ENCODE data around the gene BBS2. TPM values are rescaled to one million over a fixed set of nuclear protein-coding genes. Genes with fewer than 3 reads are reported as not detected.

Gene BBS2
- total and polyA plus RNA-seq, 11 donors: 12.2 to 76.2 (median 43.1) TPM

DNA sequence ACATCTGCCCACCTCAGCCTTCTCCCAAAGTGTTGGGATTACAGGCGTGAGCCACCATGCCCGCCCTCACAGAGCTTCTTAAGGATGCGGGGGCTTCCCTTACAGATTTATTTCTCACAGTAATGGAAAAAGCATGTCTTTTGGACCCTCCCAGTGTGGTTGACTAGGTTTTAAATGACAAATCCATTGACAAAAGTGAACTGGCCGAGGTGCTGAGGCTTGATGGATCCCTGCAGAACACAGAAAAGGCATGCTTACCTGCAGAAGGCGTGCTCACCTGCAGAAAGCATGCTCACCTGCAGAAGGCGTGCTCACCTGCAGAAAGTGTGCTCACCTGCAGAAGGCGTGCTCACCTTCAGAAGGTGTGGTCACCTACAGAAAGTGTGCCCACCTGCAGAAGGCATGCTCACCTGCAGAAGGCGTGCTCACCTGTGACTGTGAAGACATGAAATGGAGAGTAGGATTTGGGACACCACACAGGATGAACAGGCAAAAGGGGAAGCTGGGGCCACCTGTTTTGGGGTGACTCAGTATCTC lies 15.1 kb upstream of the BBS2 start:
- ATAC-seq (no peak), DNase-seq (no peak)
- intact Hi-C loops (cut with DNase I): no loop called here
- no peak for TF ChIP-seq POLR2A (IDR thresholded peaks at IDR 0.05)
- TF ChIP-seq, protein P1, sequence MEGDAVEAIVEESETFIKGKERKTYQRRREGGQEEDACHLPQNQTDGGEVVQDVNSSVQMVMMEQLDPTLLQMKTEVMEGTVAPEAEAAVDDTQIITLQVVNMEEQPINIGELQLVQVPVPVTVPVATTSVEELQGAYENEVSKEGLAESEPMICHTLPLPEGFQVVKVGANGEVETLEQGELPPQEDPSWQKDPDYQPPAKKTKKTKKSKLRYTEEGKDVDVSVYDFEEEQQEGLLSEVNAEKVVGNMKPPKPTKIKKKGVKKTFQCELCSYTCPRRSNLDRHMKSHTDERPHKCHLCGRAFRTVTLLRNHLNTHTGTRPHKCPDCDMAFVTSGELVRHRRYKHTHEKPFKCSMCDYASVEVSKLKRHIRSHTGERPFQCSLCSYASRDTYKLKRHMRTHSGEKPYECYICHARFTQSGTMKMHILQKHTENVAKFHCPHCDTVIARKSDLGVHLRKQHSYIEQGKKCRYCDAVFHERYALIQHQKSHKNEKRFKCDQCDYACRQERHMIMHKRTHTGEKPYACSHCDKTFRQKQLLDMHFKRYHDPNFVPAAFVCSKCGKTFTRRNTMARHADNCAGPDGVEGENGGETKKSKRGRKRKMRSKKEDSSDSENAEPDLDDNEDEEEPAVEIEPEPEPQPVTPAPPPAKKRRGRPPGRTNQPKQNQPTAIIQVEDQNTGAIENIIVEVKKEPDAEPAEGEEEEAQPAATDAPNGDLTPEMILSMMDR (IDR thresholded peaks at IDR 0.05): no peak
- no peak overlapping the region for H3K4me3 ChIP-seq
- no peaks in the 10 kb centered on the region for H3K36me3 ChIP-seq
- WGBS, 4 donors: 79 to 87% (median 84%) methylated on average over 8 of the region's 8 CpGs
- H3K9me3 ChIP-seq: no peaks in the 10 kb centered on the region
- H3K27ac ChIP-seq: no peak overlapping the region
- H3K27me3 ChIP-seq: peaks cover 0 to 31% (median 4%) of the 10 kb centered on the region in 9 donors
- no peaks in the 10 kb centered on the region for H3K4me1 ChIP-seq

DNA sequence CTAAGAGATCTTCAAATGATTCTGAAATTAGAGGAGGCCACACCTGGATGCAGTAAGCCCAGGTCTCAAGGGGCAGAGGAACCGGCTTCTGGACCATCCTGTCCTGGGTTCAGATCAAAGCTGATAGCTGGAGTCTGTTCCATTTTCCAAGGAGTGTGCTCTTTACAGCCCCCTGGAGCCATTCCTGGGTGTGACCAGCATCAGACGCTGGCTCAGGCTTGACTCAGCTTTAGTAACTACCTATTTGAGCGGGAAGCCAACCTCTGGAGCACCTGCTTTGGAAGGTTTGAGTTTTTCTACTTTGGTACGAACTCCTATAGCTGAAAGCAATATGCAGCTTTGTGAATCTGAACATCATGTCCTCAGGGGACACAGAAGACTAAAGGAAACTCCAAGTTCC lies 12.9 kb upstream of the BBS2 start:
- WGBS, 4 donors: 69 to 87% (median 70%) methylated on average over 3 to 4 of the region's 4 CpGs
- ATAC-seq (no peak), DNase-seq (no peak)
- peaks cover 0 to 23% (median 4%) of the 10 kb centered on the region in 9 donors for H3K27me3 ChIP-seq
- no peak overlapping the region for H3K27ac ChIP-seq
- H3K4me1 ChIP-seq: no peaks in the 10 kb centered on the region
- no peaks in the 10 kb centered on the region for H3K9me3 ChIP-seq
- TF ChIP-seq, protein P1 (IDR thresholded peaks at IDR 0.05): no peak
- no peak for TF ChIP-seq POLR2A (IDR thresholded peaks at IDR 0.05)
- H3K36me3 ChIP-seq: no peaks in the 10 kb centered on the region
- no peak overlapping the region for H3K4me3 ChIP-seq
- intact Hi-C loops (cut with DNase I): no loop called here

DNA sequence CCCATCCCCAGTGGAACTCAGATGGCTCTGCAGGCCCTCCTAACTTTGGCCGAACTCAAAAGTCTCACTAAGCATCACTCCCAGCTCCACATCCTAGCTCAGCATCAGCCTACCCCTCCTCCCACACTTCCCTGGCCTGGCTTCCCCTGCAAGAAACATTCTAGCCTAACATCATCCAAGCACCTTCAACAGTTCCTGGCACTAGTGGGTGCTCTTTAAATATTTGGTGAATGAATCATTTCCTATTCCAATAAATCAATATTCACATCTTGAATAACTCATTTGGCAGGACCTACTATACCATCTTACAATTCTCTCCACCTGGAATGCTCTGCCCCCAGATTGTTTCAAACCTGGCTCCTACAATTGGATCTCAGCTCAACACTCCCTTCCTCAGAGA lies 11.0 kb upstream of the BBS2 start:
- peaks cover 0 to 13% (median 4%) of the 10 kb centered on the region in 9 donors for H3K27me3 ChIP-seq
- DNase-seq (no peak), ATAC-seq (no peak)
- intact Hi-C loops (cut with DNase I): no loop called here
- no peak overlapping the region for H3K27ac ChIP-seq
- H3K9me3 ChIP-seq: no peaks in the 10 kb centered on the region
- H3K4me3 ChIP-seq: no peak overlapping the region
- no peaks in the 10 kb centered on the region for H3K36me3 ChIP-seq
- WGBS, 4 donors: 88 to 94% (median 89%) methylated on average over 1 of the region's 1 CpG
- H3K4me1 ChIP-seq: no peaks in the 10 kb centered on the region
- TF ChIP-seq, protein P1 (IDR thresholded peaks at IDR 0.05): no peak
- no peak for TF ChIP-seq POLR2A (IDR thresholded peaks at IDR 0.05)

DNA sequence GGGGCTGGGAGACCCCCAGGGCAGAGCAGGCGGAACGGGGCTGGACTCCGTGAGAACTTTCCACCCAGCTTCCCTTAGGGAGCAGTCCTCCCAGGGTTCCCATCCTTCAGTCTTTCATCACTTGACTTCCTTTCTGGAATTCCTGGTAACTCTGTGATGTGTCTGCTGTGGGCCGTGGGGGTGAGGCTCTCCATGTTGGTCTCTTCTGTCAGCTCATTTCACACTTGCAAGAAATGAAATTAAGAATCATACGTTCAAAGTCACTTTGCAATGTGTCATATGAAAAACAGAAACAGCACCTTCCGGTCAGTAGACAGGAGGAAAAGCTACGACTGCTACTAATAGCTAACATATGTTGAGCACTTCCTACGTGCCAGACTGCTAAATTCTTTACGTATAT lies 5.4 kb upstream of the BBS2 start:
- Histone ChIP-seq H3K27ac (no peak overlapping the region), H3K4me3 (no peak overlapping the region), H3K27me3 (peaks cover 0 to 3% (median 0%) of the 10 kb centered on the region in 9 donors), H3K36me3 (no peaks in the 10 kb centered on the region), H3K4me1 (peaks cover 0 to 6% (median 3%) of the 10 kb centered on the region in 12 donors), H3K9me3 (no peaks in the 10 kb centered on the region)
- WGBS, 4 donors: 59 to 69% (median 63%) methylated on average over 9 of the region's 9 CpGs
- DNase-seq (no peak), ATAC-seq (no peak)
- intact Hi-C loops (cut with DNase I): no loop called here
- no peak for TF ChIP-seq POLR2A (IDR thresholded peaks at IDR 0.05)
- TF ChIP-seq, protein P1 (IDR thresholded peaks at IDR 0.05): no peak
